Ramos (cell line): ENCODE results near the gene KDELR1.

Experiments used
- in situ Hi-C: fragments of 300-500 bp; cut with MboI; formaldehyde crosslinking; loops from one replicate; pipeline ENCODE4 v1.14.3; 2022; ENCODE audit warnings: low sequenced_read_pairs; ENCODE audit not compliant: unreplicated experiment

Gene KDELR1

GRCh38 chr19:48391100-48392005, at the start of gene KDELR1:
TSS of gene KDELR1 (minus strand) at chr19:48391551. CDS start at chr19:48391358, 193 bp downstream.
- in situ Hi-C loops: no loop called here

GRCh38 chr19:48436586-48436985, 45.2 kb upstream of the KDELR1 start:
- in situ Hi-C loops: no loop called here

GRCh38 chr19:48433337-48433736, 42.0 kb upstream of the KDELR1 start:
- in situ Hi-C loops: no loop called here

GRCh38 chr19:48428670-48429069, 37.3 kb upstream of the KDELR1 start:
- in situ Hi-C loops: no loop called here

GRCh38 chr19:48424694-48425219, 33.4 kb upstream of the KDELR1 start:
- in situ Hi-C loops: no loop called here

GRCh38 chr19:48421548-48421947, 30.2 kb upstream of the KDELR1 start:
- in situ Hi-C loops: no loop called here

GRCh38 chr19:48419158-48419920, 28.0 kb upstream of the KDELR1 start:
- in situ Hi-C loops: no loop called here

GRCh38 chr19:48418317-48419064, 27.1 kb upstream of the KDELR1 start:
- in situ Hi-C loops: no loop called here

- in situ Hi-C loops: no loop called here
These were observed 26.1 kb upstream of the KDELR1 start for GRCh38 chr19:48417421-48417820.

- in situ Hi-C loops: no loop called here
These were observed 24.5 kb upstream of the KDELR1 start for GRCh38 chr19:48415806-48416221.

GRCh38 chr19:48415395-48415794, 24.0 kb upstream of the KDELR1 start:
- in situ Hi-C loops: no loop called here

GRCh38 chr19:48413879-48414587, 22.7 kb upstream of the KDELR1 start:
- in situ Hi-C loops: no loop called here

GRCh38 chr19:48405850-48406249, 14.5 kb upstream of the KDELR1 start:
- in situ Hi-C loops: no loop called here

- in situ Hi-C loops: no loop called here
These were observed 13.8 kb upstream of the KDELR1 start for GRCh38 chr19:48405010-48405659.

- in situ Hi-C loops: no loop called here
These were observed 12.3 kb upstream of the KDELR1 start for GRCh38 chr19:48403606-48404005.

- in situ Hi-C loops: no loop called here
These were observed 9.9 kb upstream of the KDELR1 start for GRCh38 chr19:48401287-48401686.

GRCh38 chr19:48400018-48400742, 8.8 kb upstream of the KDELR1 start:
- in situ Hi-C loops: no loop called here

GRCh38 chr19:48398375-48399235, 7.3 kb upstream of the KDELR1 start:
- in situ Hi-C loops: no loop called here
